GM21423 (cell line): Measurements from ENCODE around the gene MYH11.
"Not testable (repeated sequence)": the region's sequence is repeated elsewhere in the genome, so short reads cannot be mapped to it uniquely, and the experiment has no call there.

Experiments used
- ATAC-seq: cut with Tn5 transposase; IDR thresholded peaks from one replicate; pipeline ENCODE4 v1.9.1; 2021; ENCODE audit warnings: mild to moderate bottlenecking, moderate library complexity; ENCODE audit not compliant: unreplicated experiment

Gene MYH11

DNA sequence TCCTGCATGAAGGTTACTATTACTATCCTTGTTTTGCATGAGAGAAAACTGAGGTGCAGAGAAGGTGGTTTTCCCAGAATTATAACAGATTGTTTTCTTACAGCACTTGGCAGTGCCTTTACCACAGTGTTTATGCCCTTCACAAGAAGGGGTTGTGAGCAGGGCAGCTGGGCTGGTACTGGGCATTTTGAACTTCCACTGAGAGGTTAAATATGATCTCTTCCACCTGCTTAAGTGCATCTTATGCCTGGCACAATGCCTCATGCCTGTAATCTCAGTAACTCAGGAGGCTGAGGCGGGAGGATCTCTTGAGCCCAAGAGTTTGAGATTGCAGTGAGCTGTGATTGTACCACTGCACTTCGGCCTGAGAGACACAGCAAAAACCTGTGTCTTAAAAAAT lies 170.5 kb downstream of the MYH11 start:
- ATAC-seq: no peak

DNA sequence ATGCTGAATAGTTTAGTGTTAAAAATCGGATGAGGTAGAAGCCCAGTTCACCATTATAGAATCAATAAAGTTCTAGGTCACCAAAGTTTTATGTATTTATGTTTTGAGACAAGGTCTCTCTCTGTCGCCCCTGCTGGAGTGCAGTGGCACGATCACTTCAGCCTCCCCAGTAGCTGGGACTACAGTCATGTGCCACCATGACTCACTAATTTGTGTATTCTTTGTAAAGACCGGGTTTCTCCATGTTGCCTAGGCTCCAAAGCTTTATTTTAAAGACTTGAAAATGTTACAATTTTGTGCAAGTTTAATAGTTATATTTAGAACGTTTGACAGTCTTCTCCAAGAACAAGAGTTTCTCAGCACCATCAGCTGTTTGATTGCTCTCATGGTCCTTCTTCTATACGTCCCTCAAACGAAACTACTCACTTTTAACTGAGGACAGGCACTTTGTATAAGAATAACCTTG lies 174.7 kb downstream of the MYH11 start:
- ATAC-seq: no peak

DNA sequence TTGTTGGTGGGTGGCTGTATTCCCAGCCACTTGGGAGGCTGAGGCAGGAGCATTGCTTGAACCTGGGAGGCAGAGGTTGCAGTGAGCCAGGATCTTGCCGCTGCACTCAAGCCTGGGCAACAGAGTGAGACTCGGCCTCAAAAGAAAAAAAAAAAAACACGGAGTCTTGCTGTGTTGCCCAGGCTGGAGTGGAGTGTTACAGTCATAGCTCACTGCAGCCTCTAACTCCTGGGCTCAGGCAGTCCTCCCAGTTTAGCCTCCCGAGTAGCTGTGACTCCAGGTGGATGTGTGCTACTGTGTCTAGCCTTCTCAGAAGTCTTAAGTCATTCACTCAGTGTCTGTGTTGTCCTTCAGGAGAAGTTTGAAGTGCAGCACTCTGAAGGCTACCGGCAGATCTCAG lies 179.4 kb downstream of the MYH11 start:
- no peak for ATAC-seq

DNA sequence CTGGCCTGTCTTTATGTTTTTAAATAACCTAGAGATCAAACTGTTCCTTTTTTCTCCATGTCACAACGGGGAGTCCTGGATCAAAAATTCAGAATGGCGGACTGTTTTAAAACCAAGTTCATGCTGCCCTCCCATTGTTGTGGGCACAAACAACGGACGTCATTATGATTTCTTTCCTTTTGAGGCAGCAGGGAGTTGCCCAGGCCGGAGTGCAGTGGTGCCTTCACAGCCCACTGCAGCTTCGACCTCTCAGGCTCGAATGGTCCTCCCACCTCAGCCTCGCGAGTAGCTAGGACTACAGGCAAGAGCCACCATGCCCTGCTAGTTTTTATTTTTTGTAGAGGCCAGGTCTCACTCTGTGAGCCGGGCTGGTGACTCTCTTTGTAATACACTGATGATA lies 180.3 kb downstream of the MYH11 start:
- ATAC-seq: no peak

DNA sequence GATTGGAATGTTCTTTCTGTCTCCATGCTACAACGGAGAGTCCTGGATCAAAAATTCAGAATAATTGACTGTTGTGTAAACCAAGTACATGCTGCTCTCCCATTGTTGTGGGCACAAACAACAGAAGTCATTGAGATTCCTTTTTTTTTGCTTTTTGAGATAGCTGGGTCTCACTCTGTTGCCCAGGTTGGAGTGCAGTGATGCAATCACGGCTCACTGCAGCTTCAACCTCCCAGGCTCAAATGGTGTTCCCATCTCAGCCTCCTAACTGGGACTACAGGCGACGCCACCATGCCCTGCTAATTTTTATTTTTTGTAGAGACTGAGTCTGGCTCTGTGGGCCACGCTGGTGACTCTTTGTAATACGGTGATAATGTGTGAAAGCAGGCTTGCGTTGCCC lies 182.3 kb downstream of the MYH11 start:
- ATAC-seq: no peak

DNA sequence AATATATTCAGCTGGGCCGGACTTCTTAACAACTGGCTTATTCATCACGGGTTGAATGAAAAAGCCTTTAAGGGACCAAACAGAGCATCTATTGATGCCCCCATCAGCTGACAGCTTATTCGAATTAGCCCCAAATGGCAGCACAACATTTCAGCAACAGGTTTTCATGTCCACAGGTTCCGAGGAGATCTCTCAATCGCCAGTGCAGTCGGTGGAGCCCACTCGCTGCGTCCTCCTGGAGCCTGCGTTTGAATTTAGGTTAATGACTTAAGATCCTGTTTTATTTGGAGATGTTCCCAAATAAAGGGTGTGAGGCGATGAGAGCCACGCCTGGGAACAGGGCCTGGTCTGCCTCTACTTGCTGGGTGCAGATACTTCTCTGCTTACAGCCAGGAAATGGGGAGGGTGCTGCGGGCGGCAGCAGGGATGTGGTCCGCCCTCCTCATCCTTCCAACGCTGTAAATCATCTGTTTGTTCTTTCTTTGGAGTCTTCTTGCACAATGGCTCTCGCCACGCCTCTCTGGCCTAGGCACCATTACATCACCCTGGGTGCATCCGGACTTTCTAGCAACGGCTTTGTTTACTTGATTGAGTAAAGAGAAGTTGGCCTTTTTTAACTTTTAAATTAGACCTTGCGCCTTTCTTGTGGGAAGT lies 184.2 kb downstream of the MYH11 start:
- no peak for ATAC-seq

DNA sequence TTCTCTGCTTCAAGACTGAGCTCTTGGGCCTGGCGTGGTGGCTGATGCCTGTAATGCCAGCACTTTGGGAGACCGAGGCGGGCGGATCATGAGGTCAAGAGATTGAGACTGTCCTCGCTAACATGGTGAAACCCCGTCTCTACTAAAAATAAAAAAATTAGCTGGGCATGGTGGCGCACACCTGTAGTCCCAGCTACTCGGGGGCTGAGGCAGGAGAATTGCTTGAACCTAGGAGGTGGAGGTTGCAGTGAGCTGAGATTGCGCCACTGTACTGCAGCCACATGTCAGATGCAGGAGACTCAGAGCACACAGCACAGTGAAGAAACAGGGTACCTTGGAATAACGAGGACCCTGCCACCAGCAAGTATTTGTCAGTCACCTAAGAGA lies 184.7 kb downstream of the MYH11 start:
- ATAC-seq: not testable (repeated sequence)

DNA sequence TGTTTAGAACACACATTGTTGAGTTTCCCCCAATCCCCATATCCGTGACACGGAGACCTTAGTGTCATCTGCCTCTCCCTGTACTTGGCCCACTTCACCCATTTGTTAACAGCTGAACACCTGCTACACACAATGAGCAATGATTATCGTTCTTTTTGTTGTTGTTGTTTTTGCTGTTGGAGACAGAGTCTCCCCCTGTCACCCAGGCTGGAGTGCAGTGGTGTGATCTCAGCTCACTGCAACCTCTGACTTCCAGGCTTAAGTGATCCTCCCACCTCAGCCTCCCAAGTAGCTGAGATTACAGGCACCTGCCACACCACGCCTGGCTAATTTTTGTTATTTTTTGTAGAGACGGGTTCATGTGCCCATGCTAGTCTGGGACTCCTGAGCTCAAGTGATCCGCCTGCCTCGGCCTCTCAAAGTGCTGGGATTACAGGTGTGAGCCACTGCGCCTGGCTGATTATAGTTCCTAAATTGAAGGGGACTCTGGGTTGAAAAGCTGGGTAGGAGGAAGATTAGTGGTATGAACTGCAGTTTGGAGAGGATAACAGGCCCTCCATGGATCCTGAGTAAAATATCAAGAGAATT lies 185.2 kb downstream of the MYH11 start:
- ATAC-seq: no peak

DNA sequence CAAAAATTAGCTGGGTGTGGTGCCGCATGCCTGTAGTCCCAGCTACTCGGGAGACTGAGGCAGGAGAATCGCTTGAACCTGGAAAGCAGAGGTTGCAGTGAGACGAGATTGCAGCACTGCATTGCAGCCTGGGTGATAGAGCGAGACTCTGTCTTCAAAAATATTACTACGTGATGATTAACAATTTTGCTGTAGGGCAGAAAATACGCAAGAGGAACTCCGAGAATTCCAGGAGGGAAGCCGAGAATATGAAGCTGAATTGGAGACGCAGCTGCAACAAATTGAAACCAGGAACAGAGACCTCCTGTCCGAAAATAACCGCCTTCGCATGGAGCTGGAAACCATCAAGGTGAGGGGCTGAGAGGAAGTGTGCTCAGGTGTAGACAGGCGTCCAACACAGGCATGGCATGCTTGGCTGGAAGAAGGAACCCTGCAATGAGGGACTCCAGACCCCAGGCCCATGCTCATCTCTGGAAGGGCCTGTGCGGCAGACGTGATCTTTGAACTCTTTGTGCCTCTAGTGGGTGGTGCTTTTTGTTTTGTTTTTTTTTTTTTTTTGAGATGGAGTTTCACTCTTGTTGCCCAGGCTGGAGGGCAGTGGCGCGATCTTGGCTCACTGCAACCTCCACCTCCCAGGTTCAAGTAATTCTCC lies 189.6 kb downstream of the MYH11 start:
- no peak for ATAC-seq

DNA sequence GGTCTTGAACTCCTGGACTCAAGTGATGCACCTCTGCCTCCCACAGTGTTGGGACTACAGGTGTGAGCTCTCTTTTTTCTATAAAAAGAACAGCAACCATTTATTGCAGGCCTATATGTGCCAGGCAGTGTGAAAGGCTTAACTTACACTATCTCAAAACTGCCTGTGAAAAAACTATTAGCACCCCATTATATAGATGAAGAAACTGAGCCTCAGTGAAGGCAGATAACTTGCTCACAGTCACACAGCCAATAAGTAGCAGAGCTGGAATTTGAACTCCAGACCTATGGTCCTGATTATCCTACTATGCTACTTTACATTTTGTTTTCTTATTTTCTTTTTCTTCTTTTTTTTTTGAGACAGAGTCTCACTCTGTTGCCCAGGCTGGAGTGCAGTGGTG lies 191.7 kb downstream of the MYH11 start:
- ATAC-seq: no peak

DNA sequence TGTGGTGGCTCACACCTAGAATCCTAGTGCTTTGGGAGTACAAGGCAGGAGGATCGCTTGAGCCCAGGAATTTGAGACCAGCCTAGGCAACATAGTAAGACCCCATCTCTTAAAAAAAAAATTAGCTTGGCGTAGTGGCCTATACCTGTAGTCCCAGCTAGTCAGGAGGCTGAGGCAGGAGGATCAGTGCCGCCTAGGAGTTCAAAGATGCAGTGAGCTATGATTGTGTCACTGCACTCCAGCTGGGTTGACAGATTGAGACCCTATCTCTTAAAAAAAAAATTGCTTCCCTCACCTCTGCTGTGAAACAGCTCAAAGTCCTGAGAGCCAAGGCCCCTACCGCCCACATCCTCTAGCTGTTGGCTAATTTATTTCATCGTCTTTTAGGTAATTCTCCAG lies 196.6 kb downstream of the MYH11 start:
- ATAC-seq: no peak

DNA sequence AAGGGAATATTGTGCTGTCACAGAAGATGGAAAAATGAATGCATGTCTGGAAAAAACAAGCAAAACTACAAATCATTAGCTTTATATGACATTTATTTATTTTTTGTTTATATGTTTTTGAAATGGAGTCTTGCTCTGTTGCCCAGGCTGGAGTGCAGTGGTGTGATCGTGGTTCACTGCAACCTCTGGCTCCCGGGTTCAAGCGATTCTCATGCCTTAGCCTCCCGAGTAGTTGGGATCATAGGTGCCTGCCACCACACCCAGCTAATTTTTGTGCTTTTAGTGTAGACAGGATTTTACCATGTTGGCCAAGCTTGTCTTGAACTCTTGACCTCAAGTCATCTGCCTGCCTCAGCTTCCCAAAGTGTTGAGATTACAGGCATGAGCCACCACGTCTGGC lies 198.3 kb downstream of the MYH11 start:
- ATAC-seq: no peak

DNA sequence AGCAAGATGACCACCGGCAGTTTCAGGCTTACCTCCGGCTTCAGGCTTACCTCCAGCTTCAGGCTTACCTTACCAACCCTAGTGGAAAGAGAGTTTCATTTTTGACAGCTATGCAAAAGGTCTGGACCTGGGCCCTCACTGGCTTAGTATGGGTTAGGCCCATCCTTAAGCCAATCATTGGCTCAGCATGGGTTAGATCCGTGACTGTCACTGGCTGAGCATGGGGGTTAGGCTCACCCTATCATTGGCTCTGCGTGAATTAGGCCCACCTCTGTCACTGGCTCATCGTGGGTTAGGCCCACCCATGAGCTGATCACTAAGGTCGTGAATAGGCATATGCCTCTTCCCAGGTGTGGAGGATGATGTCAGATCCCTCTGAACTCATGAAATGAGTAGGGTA lies 198.7 kb downstream of the MYH11 start:
- no peak for ATAC-seq

DNA sequence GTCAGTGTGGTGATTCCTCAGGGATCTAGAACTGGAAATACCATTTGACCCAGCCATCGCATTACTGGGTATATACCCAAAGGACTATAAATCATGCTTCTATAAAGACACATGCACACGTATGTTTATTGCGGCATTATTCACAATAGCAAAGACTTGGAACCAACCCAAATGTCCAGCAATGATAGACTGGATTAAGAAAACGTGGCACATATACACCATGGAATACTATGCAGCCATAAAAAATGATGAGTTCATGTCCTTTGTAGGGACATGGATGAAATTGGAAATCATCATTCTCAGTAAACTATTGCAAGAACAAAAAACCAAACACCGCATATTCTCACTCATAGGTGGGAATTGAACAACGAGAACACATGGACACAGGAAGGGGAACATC lies 201.3 kb downstream of the MYH11 start:
- not testable (repeated sequence) for ATAC-seq

DNA sequence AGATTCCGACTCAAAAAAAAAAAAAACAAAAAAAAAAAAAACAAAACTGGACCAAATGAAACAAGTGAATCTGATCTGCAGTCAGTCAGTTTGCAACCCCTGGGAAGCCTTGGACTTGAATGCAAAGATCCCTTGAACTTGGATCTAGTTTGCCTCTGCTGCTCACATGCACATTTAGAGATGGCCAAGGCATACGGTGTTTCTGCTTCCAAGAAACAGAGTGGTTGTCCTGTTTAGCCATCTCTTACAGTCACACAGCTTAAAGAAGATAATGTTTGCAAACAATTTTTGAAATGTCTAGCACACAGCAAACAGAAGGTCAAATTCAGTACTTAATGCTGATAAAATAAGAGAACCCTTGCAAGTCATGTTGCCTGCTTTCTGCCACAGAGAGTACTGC lies 202.2 kb downstream of the MYH11 start:
- ATAC-seq: no peak

DNA sequence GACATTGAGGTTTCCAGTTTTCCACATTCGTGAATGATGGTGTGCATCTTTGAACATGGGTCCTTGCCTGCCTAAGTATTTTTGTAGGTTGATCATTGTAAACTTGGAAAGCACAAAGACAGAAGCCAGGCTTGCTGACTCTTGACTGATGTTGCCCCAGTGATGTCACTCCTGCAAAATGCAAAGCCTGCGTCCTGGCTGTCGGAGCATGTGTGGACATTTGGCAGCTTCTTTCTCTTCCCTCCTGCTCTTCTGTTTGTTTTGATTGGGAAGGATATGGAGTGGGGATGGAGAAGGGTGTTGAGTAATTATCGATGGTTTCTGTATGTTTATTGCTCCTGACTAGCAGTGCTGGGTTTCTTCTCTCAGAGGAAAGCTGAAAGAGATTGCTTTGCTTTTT lies 203.6 kb downstream of the MYH11 start:
- no peak for ATAC-seq
